HL-60 (cell line): ENCODE results near the gene ZSCAN25.

Experiments used
- DNase-seq, 2 experiments: peaks; one replicate each; pipeline ENCODE4 v3.0.0-alpha.2; 2010 to 2020; ENCODE audit warnings: low read depth in 1 of 2, low spot score in 1 of 2
- H3K27ac ChIP-seq: fragments of 250-450 bp; sonication (Bioruptor Pico); replicated peaks from 2 replicates; pipeline ENCODE4 v1.5.1; 2020; ENCODE audit warnings: mild to moderate bottlenecking, moderate library complexity
- H3K27me3 ChIP-seq: fragments of 250-450 bp; sonication (Bioruptor Pico); 2 replicates; pipeline ENCODE4 v1.5.1; 2021; ENCODE audit warnings: mild to moderate bottlenecking, moderate library complexity; ENCODE audit not compliant: insufficient read depth, poor library complexity, severe bottlenecking
- H3K4me3 ChIP-seq: replicated peaks from 2 replicates; pipeline ENCODE4 v1.5.1; 2011; ENCODE audit warnings: mild to moderate bottlenecking, control low read depth, low read length; ENCODE audit not compliant: insufficient read depth
- GABPA ChIP-seq: IDR thresholded peaks from 2 replicates; pipeline ENCODE4 v1.6.1; 2012; ENCODE audit warnings: low read depth
- POLR2AphosphoS5 ChIP-seq: IDR thresholded peaks from 2 replicates; pipeline ENCODE4 v1.6.1; 2012; ENCODE audit warnings: low read depth
- SPI1 ChIP-seq: IDR thresholded peaks from 2 replicates; pipeline ENCODE4 v1.6.1; 2012; ENCODE audit warnings: low read depth, mild to moderate bottlenecking, borderline replicate concordance
- TF ChIP-seq, protein P1 (sequence below): IDR thresholded peaks from 2 replicates; pipeline ENCODE4 v1.6.1; 2012; ENCODE audit warnings: low read depth; ENCODE audit not compliant: insufficient replicate concordance
- TF ChIP-seq, protein P2 (sequence below): IDR thresholded peaks from one replicate; pipeline ENCODE4 v1.5.1; 2011; ENCODE audit warnings: low read length, control low read depth, inconsistent platforms; ENCODE audit not compliant: insufficient read depth

ZSCAN25 gene

DNA sequence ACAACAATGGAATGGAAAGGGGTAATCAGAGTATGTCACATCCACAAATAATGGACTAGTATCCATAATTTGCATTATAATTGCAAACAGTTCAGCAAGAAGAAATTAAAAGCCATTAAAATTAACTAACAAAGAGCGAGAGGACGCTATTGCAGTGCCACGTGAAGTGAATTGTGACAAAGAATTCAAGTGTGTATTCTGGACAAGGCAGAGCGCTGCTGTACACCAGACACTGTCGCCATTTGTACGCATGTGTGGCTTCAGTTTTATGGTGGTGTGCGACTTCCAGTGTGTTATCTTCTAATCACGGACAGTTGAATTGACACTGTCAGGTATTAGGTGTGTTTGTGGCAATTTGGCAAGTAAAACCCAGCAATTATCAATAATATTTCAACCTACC lies 51.8 kb downstream of the ZSCAN25 start:
- Histone ChIP-seq H3K4me3 (no peak overlapping the region), H3K27ac (no peak overlapping the region), H3K27me3 (no peaks in the 10 kb centered on the region)
- no peak for DNase-seq
- TF ChIP-seq, protein P1, sequence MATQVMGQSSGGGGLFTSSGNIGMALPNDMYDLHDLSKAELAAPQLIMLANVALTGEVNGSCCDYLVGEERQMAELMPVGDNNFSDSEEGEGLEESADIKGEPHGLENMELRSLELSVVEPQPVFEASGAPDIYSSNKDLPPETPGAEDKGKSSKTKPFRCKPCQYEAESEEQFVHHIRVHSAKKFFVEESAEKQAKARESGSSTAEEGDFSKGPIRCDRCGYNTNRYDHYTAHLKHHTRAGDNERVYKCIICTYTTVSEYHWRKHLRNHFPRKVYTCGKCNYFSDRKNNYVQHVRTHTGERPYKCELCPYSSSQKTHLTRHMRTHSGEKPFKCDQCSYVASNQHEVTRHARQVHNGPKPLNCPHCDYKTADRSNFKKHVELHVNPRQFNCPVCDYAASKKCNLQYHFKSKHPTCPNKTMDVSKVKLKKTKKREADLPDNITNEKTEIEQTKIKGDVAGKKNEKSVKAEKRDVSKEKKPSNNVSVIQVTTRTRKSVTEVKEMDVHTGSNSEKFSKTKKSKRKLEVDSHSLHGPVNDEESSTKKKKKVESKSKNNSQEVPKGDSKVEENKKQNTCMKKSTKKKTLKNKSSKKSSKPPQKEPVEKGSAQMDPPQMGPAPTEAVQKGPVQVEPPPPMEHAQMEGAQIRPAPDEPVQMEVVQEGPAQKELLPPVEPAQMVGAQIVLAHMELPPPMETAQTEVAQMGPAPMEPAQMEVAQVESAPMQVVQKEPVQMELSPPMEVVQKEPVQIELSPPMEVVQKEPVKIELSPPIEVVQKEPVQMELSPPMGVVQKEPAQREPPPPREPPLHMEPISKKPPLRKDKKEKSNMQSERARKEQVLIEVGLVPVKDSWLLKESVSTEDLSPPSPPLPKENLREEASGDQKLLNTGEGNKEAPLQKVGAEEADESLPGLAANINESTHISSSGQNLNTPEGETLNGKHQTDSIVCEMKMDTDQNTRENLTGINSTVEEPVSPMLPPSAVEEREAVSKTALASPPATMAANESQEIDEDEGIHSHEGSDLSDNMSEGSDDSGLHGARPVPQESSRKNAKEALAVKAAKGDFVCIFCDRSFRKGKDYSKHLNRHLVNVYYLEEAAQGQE: no peak
- no peak for TF ChIP-seq GABPA
- TF ChIP-seq, protein P2, sequence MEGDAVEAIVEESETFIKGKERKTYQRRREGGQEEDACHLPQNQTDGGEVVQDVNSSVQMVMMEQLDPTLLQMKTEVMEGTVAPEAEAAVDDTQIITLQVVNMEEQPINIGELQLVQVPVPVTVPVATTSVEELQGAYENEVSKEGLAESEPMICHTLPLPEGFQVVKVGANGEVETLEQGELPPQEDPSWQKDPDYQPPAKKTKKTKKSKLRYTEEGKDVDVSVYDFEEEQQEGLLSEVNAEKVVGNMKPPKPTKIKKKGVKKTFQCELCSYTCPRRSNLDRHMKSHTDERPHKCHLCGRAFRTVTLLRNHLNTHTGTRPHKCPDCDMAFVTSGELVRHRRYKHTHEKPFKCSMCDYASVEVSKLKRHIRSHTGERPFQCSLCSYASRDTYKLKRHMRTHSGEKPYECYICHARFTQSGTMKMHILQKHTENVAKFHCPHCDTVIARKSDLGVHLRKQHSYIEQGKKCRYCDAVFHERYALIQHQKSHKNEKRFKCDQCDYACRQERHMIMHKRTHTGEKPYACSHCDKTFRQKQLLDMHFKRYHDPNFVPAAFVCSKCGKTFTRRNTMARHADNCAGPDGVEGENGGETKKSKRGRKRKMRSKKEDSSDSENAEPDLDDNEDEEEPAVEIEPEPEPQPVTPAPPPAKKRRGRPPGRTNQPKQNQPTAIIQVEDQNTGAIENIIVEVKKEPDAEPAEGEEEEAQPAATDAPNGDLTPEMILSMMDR: no peak
- TF ChIP-seq SPI1: no peak
- TF ChIP-seq POLR2AphosphoS5: no peak

DNA sequence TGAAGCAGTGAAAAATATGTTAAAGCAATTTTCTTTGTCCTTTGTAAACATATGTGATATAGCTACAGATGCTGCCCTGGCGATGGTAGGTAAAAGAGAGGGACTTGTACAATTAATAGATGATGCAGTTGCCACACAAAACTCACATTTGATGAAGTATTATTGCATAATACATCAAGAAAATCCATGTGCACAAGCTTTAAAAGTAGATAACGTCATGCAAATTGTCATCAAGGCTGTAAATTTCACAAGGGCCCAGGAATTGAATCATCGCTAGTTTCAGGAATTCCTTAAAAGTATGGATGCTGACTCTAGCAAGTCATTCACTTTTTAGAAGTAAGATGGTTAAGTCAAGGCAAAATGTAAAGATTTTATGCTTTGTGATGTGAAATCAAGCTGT lies 53.0 kb downstream of the ZSCAN25 start:
- no peak overlapping the region for H3K27ac ChIP-seq
- no peak overlapping the region for H3K4me3 ChIP-seq
- H3K27me3 ChIP-seq: no peaks in the 10 kb centered on the region
- no peak for TF ChIP-seq POLR2AphosphoS5
- TF ChIP-seq, protein P2: no peak
- TF ChIP-seq, protein P1: no peak
- no peak for TF ChIP-seq SPI1
- TF ChIP-seq GABPA: no peak
- DNase-seq: no peak

DNA sequence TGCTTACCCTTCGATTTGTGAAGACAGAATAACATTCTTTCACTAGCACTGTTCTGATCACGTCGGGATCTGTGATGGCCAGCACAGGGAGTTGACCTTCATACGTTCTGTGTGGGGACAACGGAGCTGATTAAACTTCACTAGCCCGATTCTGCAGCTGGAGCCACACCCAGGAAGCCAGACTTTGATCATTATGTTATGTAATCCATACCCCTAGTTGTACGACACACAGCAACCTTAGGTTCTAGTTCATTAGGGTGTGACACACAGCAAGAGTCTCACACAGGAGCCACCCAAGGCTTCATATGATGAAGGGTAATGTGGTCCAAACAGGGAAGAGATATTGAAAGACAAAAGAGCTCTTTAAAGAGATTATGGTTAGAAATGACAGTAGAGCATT lies 55.8 kb downstream of the ZSCAN25 start:
- Histone ChIP-seq H3K27me3 (no peaks in the 10 kb centered on the region), H3K4me3 (no peak overlapping the region), H3K27ac (no peak overlapping the region)
- TF ChIP-seq GABPA (no peak), SPI1 (no peak), POLR2AphosphoS5 (no peak)
- TF ChIP-seq, protein P2: no peak
- TF ChIP-seq, protein P1: no peak
- DNase-seq: no peak
